ENCODE data around the gene ARHGAP26. TPM values are rescaled to one million over a fixed set of nuclear protein-coding genes. Genes with fewer than 3 reads are reported as not detected.

The ARHGAP26 gene
- total and polyA plus RNA-seq, 2 experiments from 2014 or later: 9.5 to 16.8 TPM

GRCh38 chr5:143019614-143020515 lies 249.7 kb downstream of the ARHGAP26 start:
- no peak overlapping the region; the same call in 1 of the 2 replicates for H3K4me2 ChIP-seq
- H3K4me3 Mint-ChIP-seq: no peak overlapping the region

More at GRCh38 chr5:143019614-143020515, 249.7 kb downstream of the ARHGAP26 start:
- DNase-seq (ENCODE audit: low spot score) (peak; percentile 50), ATAC-seq (peak; percentile 75)
- H4K20me1 ChIP-seq (replicated peaks; ENCODE audit: insufficient read depth): no peaks in the 10 kb centered on the region
- H3K27me3 ChIP-seq (ENCODE audit: insufficient read depth): no peaks in the 10 kb centered on the region
- H3K27ac Mint-ChIP-seq: peak overlapping the region; percentile 66; the same call in 1 of the 2 replicates
- H3K79me2 ChIP-seq (replicated peaks; ENCODE audit: insufficient read depth): no peaks in the 10 kb centered on the region
- H3K36me3 ChIP-seq (ENCODE audit: insufficient read depth): no peaks in the 10 kb centered on the region
- TF ChIP-seq ZNF114 (CRISPR knock-in tag; IDR thresholded peaks at IDR 0.05) (no peak), JUNB (IDR thresholded peaks at IDR 0.05; ENCODE audit: unreplicated experiment) (no peak), EZH2phosphoT487 (IDR thresholded peaks at IDR 0.05; ENCODE audit: unreplicated experiment) (no peak), CREB1 (CRISPR knock-in tag; IDR thresholded peaks at IDR 0.05; ENCODE audit: low read depth) (no peak), REST (IDR thresholded peaks at IDR 0.05; ENCODE audit: unreplicated experiment) (no peak), ZNF331 (CRISPR knock-in tag; IDR thresholded peaks at IDR 0.05; ENCODE audit: low read depth) (no peak), STAT1 (IDR thresholded peaks at IDR 0.05; ENCODE audit: unreplicated experiment) (no peak), EZH2 (IDR thresholded peaks at IDR 0.05; ENCODE audit: low read depth, unreplicated experiment) (no peak), ETS1 (IDR thresholded peaks at IDR 0.05) (no peak), NANOG (IDR thresholded peaks at IDR 0.05; ENCODE audit: borderline replicate concordance) (no peak), POLR2AphosphoS5 (IDR thresholded peaks at IDR 0.05; ENCODE audit: low read depth) (no peak), ZNF462 (CRISPR knock-in tag; IDR thresholded peaks at IDR 0.05) (no peak)
- TF ChIP-seq, protein P1, sequence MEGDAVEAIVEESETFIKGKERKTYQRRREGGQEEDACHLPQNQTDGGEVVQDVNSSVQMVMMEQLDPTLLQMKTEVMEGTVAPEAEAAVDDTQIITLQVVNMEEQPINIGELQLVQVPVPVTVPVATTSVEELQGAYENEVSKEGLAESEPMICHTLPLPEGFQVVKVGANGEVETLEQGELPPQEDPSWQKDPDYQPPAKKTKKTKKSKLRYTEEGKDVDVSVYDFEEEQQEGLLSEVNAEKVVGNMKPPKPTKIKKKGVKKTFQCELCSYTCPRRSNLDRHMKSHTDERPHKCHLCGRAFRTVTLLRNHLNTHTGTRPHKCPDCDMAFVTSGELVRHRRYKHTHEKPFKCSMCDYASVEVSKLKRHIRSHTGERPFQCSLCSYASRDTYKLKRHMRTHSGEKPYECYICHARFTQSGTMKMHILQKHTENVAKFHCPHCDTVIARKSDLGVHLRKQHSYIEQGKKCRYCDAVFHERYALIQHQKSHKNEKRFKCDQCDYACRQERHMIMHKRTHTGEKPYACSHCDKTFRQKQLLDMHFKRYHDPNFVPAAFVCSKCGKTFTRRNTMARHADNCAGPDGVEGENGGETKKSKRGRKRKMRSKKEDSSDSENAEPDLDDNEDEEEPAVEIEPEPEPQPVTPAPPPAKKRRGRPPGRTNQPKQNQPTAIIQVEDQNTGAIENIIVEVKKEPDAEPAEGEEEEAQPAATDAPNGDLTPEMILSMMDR (conservative IDR thresholded peaks at IDR 0.05; ENCODE audit: low read depth in 2 of 2): no peak
- peaks cover 34% of the 10 kb centered on the region for H3K4me1 Mint-ChIP-seq
- H3K4me1 ChIP-seq (ENCODE audit: insufficient read depth): peaks cover 10% of the 10 kb centered on the region
- no peak overlapping the region for H2AFZ ChIP-seq
- no peaks in the 10 kb centered on the region for H3K9me2 ChIP-seq (ENCODE audit: insufficient read depth)
- H3F3A ChIP-seq (replicated peaks; ENCODE audit: low read depth): no peaks in the 10 kb centered on the region
- no peak overlapping the region for H3K27ac ChIP-seq (ENCODE audit: low read depth)
- peaks cover 3% of the 10 kb centered on the region for H3K27me3 Mint-ChIP-seq (ENCODE audit: insufficient read depth, low read depth, poor library complexity)
- peaks cover 4% of the 10 kb centered on the region; the same call in 2 of the 3 replicates for H3K9me3 Mint-ChIP-seq
- H3K36me3 Mint-ChIP-seq (ENCODE audit: low read depth): peaks cover 11% of the 10 kb centered on the region; the same call in 2 of the 3 replicates
- no peak overlapping the region for H3K4me3 ChIP-seq

Measured in GM23338 (cell line).